Stimulated activated CD4-positive, alpha-beta T cell treated with anti-CD3 and anti-CD28 coated beads, Interleukin-15, amount 100 ng/mL, for 48 hours (primary cell): ENCODE data around the gene ACSL6.
"Not testable (repeated sequence)": the region's sequence is repeated elsewhere in the genome, so short reads cannot be mapped to it uniquely, and the experiment has no call there.

Source experiments
- DNase-seq, 2 donors: peaks; one replicate each; pipeline ENCODE4 v3.0.0-alpha.2; 2020; ENCODE audit warnings: low read depth in 2 of 2

ACSL6 gene

GRCh38 chr5:131942016-131942415 is 69.4 kb downstream of the ACSL6 start:
- no peak for DNase-seq

- no peak for DNase-seq
Observed at GRCh38 chr5:131939690-131940345, 71.6 kb downstream of the ACSL6 start.

- DNase-seq: no peak
Observed at GRCh38 chr5:131932235-131932634, 79.2 kb downstream of the ACSL6 start.

GRCh38 chr5:131928957-131929356 is 82.5 kb downstream of the ACSL6 start:
- DNase-seq: no peak

- no peak for DNase-seq
Observed at GRCh38 chr5:131926168-131926567, 85.3 kb downstream of the ACSL6 start.

GRCh38 chr5:131916481-131916880 is 95.0 kb downstream of the ACSL6 start:
- no peak for DNase-seq

GRCh38 chr5:131914472-131914871 is 97.0 kb downstream of the ACSL6 start:
- DNase-seq: no peak

GRCh38 chr5:131913603-131914002 is 97.9 kb downstream of the ACSL6 start:
- DNase-seq: no peak

GRCh38 chr5:131906668-131907067 is 104.8 kb downstream of the ACSL6 start:
- DNase-seq: no peak

- DNase-seq: not testable (repeated sequence)
Observed at GRCh38 chr5:131902266-131902665, 109.2 kb downstream of the ACSL6 start.
